DND-41 (cell line): ENCODE measurements around the gene GIMAP7.
A peak's percentile ranks its signal among the peaks of the same experiment; 100 is the strongest.

Experiments used
- ATAC-seq: fragments of 200-7000 bp; cut with Tn5 transposase; 3 replicates; pipeline ENCODE4 v1.9.1; 2021; ENCODE audit warnings: low read depth; ENCODE audit not compliant: insufficient read depth
- DNase-seq: peaks from one replicate; pipeline ENCODE4 v3.0.0-alpha.2; 2020
- H2AFZ ChIP-seq: 2 replicates; pipeline ENCODE4 v1.6.0; 2012; ENCODE audit warnings: low read depth, low read length
- H3K27ac ChIP-seq: 2 replicates; pipeline ENCODE4 v1.5.1; 2012; ENCODE audit warnings: low read length, inconsistent platforms
- H3K27me3 ChIP-seq: fragments of 200-600 bp; sonication (generic); 2 replicates; pipeline ENCODE4 v1.6.0; 2012; ENCODE audit warnings: low read length, mild to moderate bottlenecking, inconsistent platforms; ENCODE audit not compliant: insufficient read depth, poor library complexity
- H3K36me3 ChIP-seq: 2 replicates; pipeline ENCODE4 v1.5.1; 2012; ENCODE audit warnings: low read length, inconsistent platforms; ENCODE audit not compliant: insufficient read depth
- H3K4me1 ChIP-seq: 2 replicates; pipeline ENCODE4 v1.5.1; 2012; ENCODE audit warnings: mild to moderate bottlenecking, low read length; ENCODE audit not compliant: insufficient read depth
- H3K4me2 ChIP-seq: 2 replicates; pipeline ENCODE4 v1.6.0; 2012; ENCODE audit warnings: mild to moderate bottlenecking, moderate library complexity, low read length, inconsistent platforms; ENCODE audit not compliant: insufficient read depth
- H3K4me3 ChIP-seq, 2 experiments: fragments of 200-600 bp in 1 of 2; shearing (Covaris generic) in 1 of 2; 2 replicates each; pipeline ENCODE4 v1.5.1; 2012 to 2016; ENCODE audit warnings: inconsistent platforms in 2 of 2, low read length in 2 of 2, mild to moderate bottlenecking in 2 of 2, low read depth in 1 of 2, moderate library complexity in 1 of 2
- H3K79me2 ChIP-seq: 2 replicates; pipeline ENCODE4 v1.6.0; 2012; ENCODE audit warnings: low read length, inconsistent platforms; ENCODE audit not compliant: insufficient read depth
- H3K9ac ChIP-seq: 2 replicates; pipeline ENCODE4 v1.6.0; 2012; ENCODE audit warnings: low read depth, mild to moderate bottlenecking, inconsistent platforms, low read length, moderate library complexity
- H3K9me3 ChIP-seq: 2 replicates; pipeline ENCODE4 v1.5.1; 2012; ENCODE audit warnings: low read length, moderate library complexity, mild to moderate bottlenecking, inconsistent platforms; ENCODE audit not compliant: insufficient read depth, severe bottlenecking
- H4K20me1 ChIP-seq: 2 replicates; pipeline ENCODE4 v1.6.0; 2012; ENCODE audit warnings: low read length; ENCODE audit not compliant: insufficient read depth
- CTCF ChIP-seq: IDR thresholded peaks from 2 replicates; pipeline ENCODE4 v1.5.1; 2012; ENCODE audit warnings: borderline replicate concordance, low read length, moderate library complexity, mild to moderate bottlenecking; ENCODE audit not compliant: poor library complexity, severe bottlenecking; ENCODE audit errors: extremely low read depth
- EZH2 ChIP-seq: IDR thresholded peaks from 3 replicates; pipeline ENCODE4 v1.6.1; 2012; ENCODE audit warnings: borderline replicate concordance, low read depth, mild to moderate bottlenecking, moderate library complexity, low read length, inconsistent platforms; ENCODE audit not compliant: severe bottlenecking

The GIMAP7 gene

GRCh38 chr7:150567871-150568301 lies 53.2 kb downstream of the GIMAP7 start:
- Histone ChIP-seq H3K36me3 (no peaks in the 10 kb centered on the region), H3K9ac (no peak overlapping the region), H3K4me2 (no peak overlapping the region), H2AFZ (0 out of 2 replicates have a peak overlapping the region, but pooled peaks have one; percentile 9), H3K27ac (no peak overlapping the region), H3K4me1 (peaks cover 14% of the 10 kb centered on the region), H4K20me1 (no peaks in the 10 kb centered on the region), H3K9me3 (no peaks in the 10 kb centered on the region), H3K4me3 (no peak overlapping the region), H3K79me2 (no peaks in the 10 kb centered on the region), H3K27me3 (no peaks in the 10 kb centered on the region)
- no peak for TF ChIP-seq EZH2
- no peak for TF ChIP-seq CTCF
- DNase-seq = no peak
- no peak for ATAC-seq

GRCh38 chr7:150568714-150569113 lies 54.0 kb downstream of the GIMAP7 start:
- no peak overlapping the region for H3K4me2 ChIP-seq
- no peaks in the 10 kb centered on the region for H3K9me3 ChIP-seq
- H3K27ac ChIP-seq = no peak overlapping the region
- peaks cover 14% of the 10 kb centered on the region for H3K4me1 ChIP-seq
- TF ChIP-seq EZH2 (no peak), CTCF (no peak)
- no peak for ATAC-seq
- H3K27me3 ChIP-seq = no peaks in the 10 kb centered on the region
- H2AFZ ChIP-seq = no peak overlapping the region
- H3K79me2 ChIP-seq = no peaks in the 10 kb centered on the region
- no peak for DNase-seq
- H3K36me3 ChIP-seq = no peaks in the 10 kb centered on the region
- H4K20me1 ChIP-seq = no peaks in the 10 kb centered on the region
- no peak overlapping the region for H3K4me3 ChIP-seq
- no peak overlapping the region for H3K9ac ChIP-seq

- H2AFZ ChIP-seq = peak overlapping the region; percentile 64
- peak overlapping the region; percentile 25; the same call in 1 of the 2 replicates for H3K4me2 ChIP-seq
- no peak overlapping the region for H3K4me3 ChIP-seq
- H3K27me3 ChIP-seq = no peaks in the 10 kb centered on the region
- no peaks in the 10 kb centered on the region for H4K20me1 ChIP-seq
- no peaks in the 10 kb centered on the region for H3K79me2 ChIP-seq
- H3K9me3 ChIP-seq = no peaks in the 10 kb centered on the region
- DNase-seq = no peak
- peaks cover 14% of the 10 kb centered on the region for H3K4me1 ChIP-seq
- no peak for TF ChIP-seq CTCF
- no peak for TF ChIP-seq EZH2
- peak; percentile 35; the same call in 1 of the 3 replicates for ATAC-seq
- H3K27ac ChIP-seq = peak overlapping the region; percentile 49
- no peak overlapping the region for H3K9ac ChIP-seq
- no peaks in the 10 kb centered on the region for H3K36me3 ChIP-seq
These were observed 54.7 kb downstream of the GIMAP7 start for GRCh38 chr7:150569245-150569955.
